GM12873 (cell line): Measurements from ENCODE around the gene LPCAT1.

Experiments used
- CTCF ChIP-seq: IDR thresholded peaks from 2 replicates; pipeline ENCODE4 v1.5.1; 2012; ENCODE audit warnings: low read depth, mild to moderate bottlenecking, moderate library complexity, low read length, control low read depth; ENCODE audit not compliant: insufficient read depth; ENCODE audit errors: missing control alignments

The LPCAT1 gene

GRCh38 chr5:1444361-1445189 is 79.2 kb downstream of the LPCAT1 start:
- no peak for TF ChIP-seq CTCF

- TF ChIP-seq CTCF: no peak
Measured at GRCh38 chr5:1443991-1444360, 79.8 kb downstream of the LPCAT1 start.

GRCh38 chr5:1443171-1443570 is 80.6 kb downstream of the LPCAT1 start:
- no peak for TF ChIP-seq CTCF

GRCh38 chr5:1442222-1443145 is 81.3 kb downstream of the LPCAT1 start:
- no peak for TF ChIP-seq CTCF

GRCh38 chr5:1441166-1441865 is 82.4 kb downstream of the LPCAT1 start:
- TF ChIP-seq CTCF: no peak

- no peak for TF ChIP-seq CTCF
Measured at GRCh38 chr5:1440098-1440493, 83.7 kb downstream of the LPCAT1 start.
